Stimulated activated CD8-positive, alpha-beta memory T cell treated with anti-CD3 and anti-CD28 coated beads, Interleukin-7, amount 100 ng/mL, for 48 hours (primary cell): ENCODE data around the gene QKI.

Source experiments
- DNase-seq, 2 donors: peaks; one replicate each; pipeline ENCODE4 v3.0.0-alpha.2; 2020; ENCODE audit warnings: low read depth in 1 of 2; ENCODE audit errors: extremely low read depth in 1 of 2

Gene QKI

DNA sequence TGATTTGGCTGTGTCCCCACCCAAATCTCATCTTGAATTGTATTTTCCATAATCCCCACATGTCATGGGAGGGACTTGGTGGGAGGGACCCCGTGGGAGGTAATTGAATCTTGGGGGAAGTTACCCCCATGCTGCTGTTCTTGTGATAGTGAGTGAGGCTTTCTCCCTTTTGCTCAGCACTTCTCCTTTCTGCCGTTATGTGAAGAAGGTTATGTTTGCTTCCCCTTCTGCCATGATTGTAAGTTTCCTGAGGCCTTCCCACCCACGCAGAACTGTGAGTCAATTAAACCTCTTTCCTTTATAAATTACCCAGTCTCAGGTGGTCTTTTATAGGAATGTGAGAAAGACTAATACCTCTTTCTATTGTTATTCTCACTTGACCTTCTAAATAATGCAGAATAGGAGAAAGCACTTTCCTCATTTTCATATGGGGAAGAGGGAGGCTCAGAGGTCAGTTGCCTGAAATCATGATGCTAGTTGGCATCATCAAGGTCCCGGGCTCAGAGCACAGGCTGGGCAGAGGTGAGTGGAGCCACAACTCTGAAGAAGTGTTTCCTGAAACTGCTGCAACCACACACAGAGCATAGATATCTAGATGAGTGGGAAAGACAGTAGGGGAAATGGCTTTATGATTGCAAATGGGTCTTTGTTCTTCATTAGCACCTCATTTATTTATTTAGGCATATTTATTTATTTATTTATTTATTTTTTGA lies 191.0 kb downstream of the QKI start:
- no peak for DNase-seq

DNA sequence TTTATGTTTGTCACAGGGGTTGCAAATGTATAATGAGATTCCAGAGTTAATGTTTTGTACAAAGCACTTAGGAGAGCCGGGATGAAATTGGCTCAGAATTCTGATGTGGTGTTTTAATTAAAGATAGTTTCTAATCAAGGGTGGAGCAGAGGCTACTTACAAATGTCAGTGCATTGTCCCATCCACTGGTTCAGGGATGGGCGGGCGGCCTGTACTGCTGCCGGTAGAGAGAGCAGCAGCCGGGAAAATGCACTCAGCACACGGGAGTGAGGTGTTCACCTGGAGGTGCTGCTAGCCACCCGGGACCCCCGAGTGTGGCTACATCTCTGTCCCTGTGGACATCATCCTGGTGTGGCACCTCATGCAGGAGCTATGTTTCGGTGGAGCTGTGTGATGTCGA lies 193.3 kb downstream of the QKI start:
- DNase-seq, result no peak

DNA sequence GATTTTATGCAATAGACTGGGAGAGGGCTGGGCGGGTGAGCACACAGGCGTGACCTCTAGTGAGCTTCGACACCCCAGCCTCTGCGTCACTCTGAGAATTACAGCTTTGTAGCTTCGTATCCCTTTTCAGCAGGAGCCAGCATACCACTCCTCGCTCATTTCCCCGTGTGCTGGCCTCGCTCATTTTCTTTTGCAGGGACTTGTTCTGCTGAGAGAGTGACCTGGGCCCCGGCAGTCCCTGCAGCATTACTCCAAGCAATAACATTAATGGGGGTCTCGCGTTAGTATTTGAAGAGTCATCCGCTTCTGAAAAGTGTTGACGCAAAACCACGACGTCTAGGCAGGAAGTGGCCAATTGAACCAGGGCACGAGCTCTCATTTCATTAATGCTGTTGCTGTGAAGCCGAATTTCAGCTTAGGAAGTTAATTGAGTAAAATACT lies 193.7 kb downstream of the QKI start:
- DNase-seq, result no peak

DNA sequence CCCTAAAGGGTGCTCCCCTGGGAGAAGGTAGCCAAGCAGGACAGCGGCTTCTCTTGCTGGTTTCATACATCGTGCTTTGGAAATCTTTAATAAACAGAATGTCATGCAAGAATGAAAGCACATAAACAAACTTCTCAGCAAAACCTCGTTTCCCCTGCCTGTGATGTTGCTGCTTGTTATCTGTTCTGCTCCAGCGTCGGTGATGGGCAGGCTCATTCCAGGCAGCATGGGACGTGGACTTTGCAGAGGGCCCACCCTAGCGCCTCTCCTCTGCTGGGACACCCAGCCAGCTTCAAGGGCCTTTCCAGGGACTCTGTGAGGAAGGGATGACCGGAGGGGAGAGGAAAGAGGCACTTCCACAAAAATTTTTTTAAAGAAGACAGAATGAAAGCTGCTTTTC lies 197.7 kb downstream of the QKI start:
- DNase-seq, result no peak

GRCh38 chr6:163613025-163613424 lies 198.5 kb downstream of the QKI start:
- DNase-seq, result no peak

DNA sequence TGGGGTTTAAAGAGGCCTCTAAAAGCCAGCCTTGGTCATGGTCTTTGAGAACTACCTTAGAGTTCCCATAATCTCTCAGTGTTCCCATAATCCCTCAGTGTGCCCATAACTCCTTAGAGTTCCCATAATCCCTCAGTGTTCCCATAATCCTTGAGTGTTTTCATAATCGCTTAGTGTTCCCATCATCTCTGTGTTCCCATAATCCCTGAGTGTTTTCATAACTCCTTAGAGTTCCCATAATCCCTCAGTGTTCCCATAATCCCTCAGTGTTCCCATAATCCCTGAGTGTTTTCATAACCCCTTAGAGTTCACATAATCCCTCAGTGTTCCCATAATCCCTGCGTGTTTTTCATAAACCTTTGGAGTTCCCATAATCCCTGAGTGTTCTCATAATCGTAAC lies 199.2 kb downstream of the QKI start:
- DNase-seq, result no peak

GRCh38 chr6:163616452-163616851 lies 201.9 kb downstream of the QKI start:
- no peak for DNase-seq

GRCh38 chr6:163617549-163617948 lies 203.0 kb downstream of the QKI start:
- DNase-seq, result no peak

DNA sequence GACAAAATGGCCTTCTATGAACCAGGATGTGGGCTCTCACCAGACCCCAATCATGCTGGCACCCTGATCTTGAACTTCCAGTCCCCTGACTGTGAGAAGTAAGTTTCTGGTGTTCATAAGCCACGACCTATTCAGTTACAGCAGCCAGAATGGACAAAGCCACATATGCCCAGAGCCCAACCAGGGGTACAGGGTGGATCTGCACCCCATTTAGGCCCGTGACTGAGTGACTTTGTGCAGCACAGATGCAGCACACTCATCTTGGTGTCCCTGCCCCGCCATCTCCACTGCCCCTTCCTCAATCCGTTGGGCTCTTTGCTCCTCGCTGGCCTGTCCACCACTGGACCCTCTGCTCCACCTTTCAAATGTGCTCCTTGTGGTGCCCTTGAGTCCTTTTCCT lies 205.6 kb downstream of the QKI start:
- no peak for DNase-seq

DNA sequence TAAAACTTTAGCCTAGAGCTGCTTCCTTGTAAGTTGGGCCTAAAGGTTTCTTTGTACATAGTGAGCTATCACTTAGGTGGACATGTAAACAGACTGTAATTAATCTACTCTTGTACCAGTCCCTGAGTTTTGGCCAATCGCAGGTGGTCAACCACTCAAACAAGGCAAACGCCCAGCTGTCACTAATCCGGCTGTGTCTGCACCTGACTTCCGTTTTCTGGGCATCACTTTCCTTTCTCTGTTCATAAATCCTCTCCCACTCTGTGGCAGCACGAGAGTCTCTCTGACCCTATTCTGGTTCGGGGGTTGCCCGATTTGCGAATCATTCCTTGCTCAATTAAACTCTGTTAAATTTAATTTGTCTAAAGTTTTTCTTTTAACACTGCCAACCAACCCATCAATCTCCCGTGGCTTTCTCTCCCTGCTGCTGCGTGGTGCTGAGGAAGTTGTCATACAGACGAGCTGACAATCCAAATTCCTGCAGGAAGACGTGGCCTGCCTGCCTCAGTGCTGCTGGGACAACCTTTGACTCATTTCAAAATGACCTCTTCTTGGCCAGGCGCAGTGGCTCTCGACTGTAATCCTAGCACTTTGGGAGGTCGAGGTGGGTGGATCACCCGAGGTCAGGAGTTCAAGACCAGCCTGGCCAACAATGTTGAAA lies 206.3 kb downstream of the QKI start:
- DNase-seq, result no peak

DNA sequence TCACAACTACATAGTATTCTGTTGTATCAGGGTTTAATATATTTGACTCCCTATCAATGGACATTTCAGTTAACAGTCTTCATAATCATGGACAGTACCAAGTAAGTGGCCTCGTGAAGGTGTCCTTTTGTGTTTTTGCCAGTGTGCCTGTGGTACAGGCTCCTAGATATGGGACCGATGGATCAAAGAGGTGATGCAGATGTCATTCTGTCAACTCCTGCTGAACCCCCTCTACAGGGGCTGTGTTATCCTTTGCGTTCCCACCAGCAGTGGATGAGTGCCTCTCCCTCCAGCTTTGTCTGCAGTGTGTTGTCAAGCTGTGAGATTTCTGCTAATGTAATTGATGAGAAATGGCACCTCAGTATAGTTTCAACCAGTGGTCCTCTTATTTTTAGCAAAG lies 210.7 kb downstream of the QKI start:
- DNase-seq, result no peak

DNA sequence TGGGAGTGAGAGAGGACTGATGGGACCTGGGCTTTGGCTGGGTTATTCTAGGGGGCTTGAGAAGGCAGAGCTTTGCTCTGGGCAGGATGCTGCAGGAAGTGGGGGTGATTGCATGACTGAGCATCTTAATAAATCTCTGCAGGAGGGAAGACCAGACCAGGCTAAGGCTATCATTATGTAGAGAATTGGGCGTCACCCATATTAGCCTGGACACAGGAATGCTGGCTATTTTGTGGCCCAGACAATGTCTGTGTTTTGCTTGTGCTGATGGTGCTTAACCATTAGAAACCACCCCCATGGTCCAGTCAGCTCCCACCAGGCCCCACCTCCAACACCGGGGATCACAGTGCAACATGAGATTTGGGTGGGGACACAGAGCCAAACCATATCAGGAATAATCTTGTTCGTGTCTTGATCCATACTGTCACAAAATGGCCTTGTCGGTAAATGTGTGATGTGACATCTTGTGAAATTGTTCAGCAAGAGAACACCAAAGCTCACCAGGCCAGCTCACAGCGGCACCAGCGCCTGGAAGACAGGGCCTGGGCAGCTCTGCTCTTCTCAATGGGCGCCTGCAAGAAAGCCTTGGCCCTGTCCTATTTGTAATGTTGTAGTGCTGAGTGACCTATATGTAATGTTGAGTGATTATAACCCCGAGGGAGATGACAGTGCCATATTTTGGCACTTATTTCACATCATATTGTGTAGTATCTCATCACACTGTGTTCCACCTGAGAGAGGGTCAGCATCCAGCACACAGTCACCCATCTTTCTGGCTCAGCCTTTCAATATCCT lies 211.8 kb downstream of the QKI start:
- DNase-seq, result no peak

DNA sequence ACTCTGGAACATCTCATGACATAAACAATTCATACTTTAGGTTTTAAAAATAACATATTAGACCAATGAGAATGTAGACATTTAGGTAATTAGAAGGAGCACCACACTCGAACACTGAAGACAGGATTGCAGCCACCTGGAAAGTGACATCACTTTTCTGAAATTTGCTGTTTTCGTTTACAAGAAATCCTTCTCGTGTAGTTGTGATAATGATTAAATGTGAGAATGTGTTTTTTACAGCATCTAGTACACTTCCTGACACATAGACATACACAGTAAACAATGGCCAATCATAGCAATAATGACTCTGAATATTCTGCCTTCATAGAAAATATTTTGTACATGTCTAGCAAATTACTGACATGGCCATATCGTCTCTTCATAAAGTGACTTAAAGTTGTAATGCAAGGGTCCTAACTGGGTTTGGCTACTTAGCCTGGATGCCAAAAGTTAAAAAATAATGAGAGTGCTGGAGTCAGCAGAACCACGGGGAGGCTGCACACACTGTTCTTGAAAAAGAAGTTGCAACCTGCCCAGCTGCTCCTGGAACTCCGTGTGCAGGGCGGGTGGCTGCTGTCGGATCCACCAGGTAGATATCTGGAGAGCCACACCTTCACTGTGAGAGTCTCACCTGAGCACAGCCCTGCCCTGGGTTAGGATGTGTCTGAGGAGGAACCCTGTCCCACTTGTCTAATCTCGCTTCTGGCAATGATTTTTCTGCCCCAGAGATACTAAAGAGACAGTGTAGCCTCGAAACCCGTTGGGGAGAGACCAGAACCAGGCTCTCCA lies 212.9 kb downstream of the QKI start:
- DNase-seq, result no peak
